ENCODE measurements around the gene RNF168. TPM values are rescaled to one million over a fixed set of nuclear protein-coding genes. Genes with fewer than 3 reads are reported as not detected.

Gene RNF168
- total RNA-seq, 1 experiment from 2014 or later = 65.5 TPM

DNA sequence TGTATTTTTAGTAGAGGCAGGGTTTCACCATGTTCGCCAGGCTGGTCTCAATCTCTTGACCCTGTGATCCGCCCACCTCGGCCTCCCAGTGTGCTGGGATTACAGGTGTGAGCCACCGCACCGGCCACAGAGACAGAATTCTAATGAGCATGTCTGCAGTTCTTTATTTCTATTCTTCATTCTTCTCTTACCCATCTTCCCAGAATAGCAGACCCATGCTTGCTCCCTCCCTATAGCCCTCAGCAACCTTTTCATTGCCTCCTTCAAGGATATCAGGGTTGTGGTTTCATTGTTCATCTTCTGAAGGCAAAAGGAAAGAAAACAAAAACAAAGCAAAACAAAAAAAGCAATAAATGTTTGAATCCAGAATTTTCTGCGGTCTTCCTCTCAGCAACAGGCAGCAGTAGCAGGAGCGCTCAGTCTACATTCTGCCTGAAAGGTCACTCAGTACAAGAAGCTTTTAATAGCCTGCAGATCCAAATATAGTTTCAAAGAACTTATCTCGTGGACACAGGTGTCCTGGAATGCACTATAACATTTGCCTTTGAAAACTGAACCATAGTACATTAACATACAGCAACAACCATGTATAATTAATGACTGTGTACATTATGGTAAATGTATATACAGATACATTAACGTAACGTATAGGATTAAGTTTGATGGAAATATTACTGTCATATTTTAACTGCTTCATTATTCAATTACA is 11.5 kb upstream of the RNF168 start, which contains the start of gene SMCO1:
Gene SMCO1, minus strand, starts transcription at position 434 of the 709 bp plus-strand sequence. Its CDS starts 137 bp downstream, at position 297.
- no peak within 1 kb of the TSS for H3K9ac ChIP-seq (ENCODE audit: extremely low read depth, insufficient read length, low read length)
- no peak within 1 kb of the TSS for H3K27ac ChIP-seq (ENCODE audit: insufficient read length, low read depth, low read length)
- Mint-ChIP-seq H3K9me3 (peaks cover 30 to 32% of the 10 kb centered on the region in 2 experiments), H3K4me3 (no peak within 1 kb of the TSS), H3K36me3 (ENCODE audit: insufficient read depth in 1 of 3, low read depth in 3 of 3) (peaks cover 13 to 24% (median 17%) of the 10 kb centered on the region in 3 experiments), H3K4me1 (peaks cover 11 to 23% of the 10 kb centered on the region in 2 experiments), H3K27ac (no peak within 1 kb of the TSS; a peak in 1 of 7 replicates), H3K27me3 (ENCODE audit: low read depth) (peaks cover 2% of the 10 kb centered on the region)
- H4K91ac ChIP-seq (ENCODE audit: insufficient read length, low read depth, low read length) = no peak within 1 kb of the TSS
- no peak within 1 kb of the TSS for H4K8ac ChIP-seq (replicated peaks; ENCODE audit: insufficient read length, low read depth, low read length)
- no peak within 1 kb of the TSS for H3K4me2 ChIP-seq (ENCODE audit: insufficient read depth, insufficient read length, low read length)
- H3K14ac ChIP-seq (ENCODE audit: insufficient read depth, low read length) = no peak within 1 kb of the TSS
- H3K18ac ChIP-seq (ENCODE audit: insufficient read length, low read depth, low read length) = no peak within 1 kb of the TSS
- TF ChIP-seq, protein P1, sequence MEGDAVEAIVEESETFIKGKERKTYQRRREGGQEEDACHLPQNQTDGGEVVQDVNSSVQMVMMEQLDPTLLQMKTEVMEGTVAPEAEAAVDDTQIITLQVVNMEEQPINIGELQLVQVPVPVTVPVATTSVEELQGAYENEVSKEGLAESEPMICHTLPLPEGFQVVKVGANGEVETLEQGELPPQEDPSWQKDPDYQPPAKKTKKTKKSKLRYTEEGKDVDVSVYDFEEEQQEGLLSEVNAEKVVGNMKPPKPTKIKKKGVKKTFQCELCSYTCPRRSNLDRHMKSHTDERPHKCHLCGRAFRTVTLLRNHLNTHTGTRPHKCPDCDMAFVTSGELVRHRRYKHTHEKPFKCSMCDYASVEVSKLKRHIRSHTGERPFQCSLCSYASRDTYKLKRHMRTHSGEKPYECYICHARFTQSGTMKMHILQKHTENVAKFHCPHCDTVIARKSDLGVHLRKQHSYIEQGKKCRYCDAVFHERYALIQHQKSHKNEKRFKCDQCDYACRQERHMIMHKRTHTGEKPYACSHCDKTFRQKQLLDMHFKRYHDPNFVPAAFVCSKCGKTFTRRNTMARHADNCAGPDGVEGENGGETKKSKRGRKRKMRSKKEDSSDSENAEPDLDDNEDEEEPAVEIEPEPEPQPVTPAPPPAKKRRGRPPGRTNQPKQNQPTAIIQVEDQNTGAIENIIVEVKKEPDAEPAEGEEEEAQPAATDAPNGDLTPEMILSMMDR (conservative IDR thresholded peaks at IDR 0.05) = no peak
- no peak for DNase-seq
- H2AK5ac ChIP-seq (ENCODE audit: insufficient read length, low read length) = no peak within 1 kb of the TSS
- H2AFZ ChIP-seq (ENCODE audit: low read length) = no peak within 1 kb of the TSS
- H3T11ph ChIP-seq (ENCODE audit: low read length) = no peak within 1 kb of the TSS
- no peak within 1 kb of the TSS for H4K5ac ChIP-seq (ENCODE audit: insufficient read length, low read depth, low read length)
- H3K27me3 ChIP-seq (ENCODE audit: insufficient read depth, low read length) = no peaks in the 10 kb centered on the region
- no peak within 1 kb of the TSS for H2BK12ac ChIP-seq (ENCODE audit: insufficient read length, low read depth, low read length)
- H2BK20ac ChIP-seq (ENCODE audit: low read depth, low read length, poor library complexity, severe bottlenecking) = no peak within 1 kb of the TSS
- no peak within 1 kb of the TSS for H2BK15ac ChIP-seq (ENCODE audit: low read depth, low read length)
- no peaks in the 10 kb centered on the region for H3K4me1 ChIP-seq (ENCODE audit: insufficient read depth, low read length)
- H3K56ac ChIP-seq (ENCODE audit: insufficient read length, low read depth, low read length) = no peak within 1 kb of the TSS
- no peaks in the 10 kb centered on the region for H4K20me1 ChIP-seq (ENCODE audit: control insufficient read depth, insufficient read depth, insufficient read length)
- no peaks in the 10 kb centered on the region for H3K23me2 ChIP-seq (ENCODE audit: insufficient read length, low read depth, low read length, poor library complexity, severe bottlenecking)
- no peaks in the 10 kb centered on the region for H3K79me1 ChIP-seq (ENCODE audit: insufficient read depth, low read depth, low read length, poor library complexity, severe bottlenecking)
- H3K9me3 ChIP-seq (ENCODE audit: control insufficient read depth, low read depth, low read length) = peaks cover 17% of the 10 kb centered on the region
- no peaks in the 10 kb centered on the region for H3K79me2 ChIP-seq (ENCODE audit: insufficient read depth, low read length)
- H3K23ac ChIP-seq (ENCODE audit: insufficient read length, low read depth, low read length) = no peak within 1 kb of the TSS
- no CpG with 5 or more reads among the region's 10 CpGs for WGBS (ENCODE audit: extremely low coverage, insufficient read length, low lambda C conversion rate)
- no peak within 1 kb of the TSS for H2BK5ac ChIP-seq (ENCODE audit: insufficient read length, low read length)
- H3K4ac ChIP-seq (ENCODE audit: low read depth, low read length) = no peak within 1 kb of the TSS
- H2BK120ac ChIP-seq (ENCODE audit: low read depth, low read length, poor library complexity, severe bottlenecking) = no peak within 1 kb of the TSS

Data from H9 (cell line).